GM19025 (cell line): ENCODE data around the gene AUTS2.

Experiments used
- ATAC-seq: cut with Tn5 transposase; IDR thresholded peaks from one replicate; pipeline ENCODE4 v1.9.1; 2021; ENCODE audit warnings: mild to moderate bottlenecking, low read depth, moderate library complexity; ENCODE audit not compliant: unreplicated experiment

AUTS2 gene

GRCh38 chr7:70134029-70134770 is 535.9 kb downstream of the AUTS2 start:
- ATAC-seq: no peak

- ATAC-seq: no peak
These were observed 537.4 kb downstream of the AUTS2 start for GRCh38 chr7:70135656-70136055.

- ATAC-seq: no peak
These were observed 538.9 kb downstream of the AUTS2 start for GRCh38 chr7:70137126-70137525.

DNA sequence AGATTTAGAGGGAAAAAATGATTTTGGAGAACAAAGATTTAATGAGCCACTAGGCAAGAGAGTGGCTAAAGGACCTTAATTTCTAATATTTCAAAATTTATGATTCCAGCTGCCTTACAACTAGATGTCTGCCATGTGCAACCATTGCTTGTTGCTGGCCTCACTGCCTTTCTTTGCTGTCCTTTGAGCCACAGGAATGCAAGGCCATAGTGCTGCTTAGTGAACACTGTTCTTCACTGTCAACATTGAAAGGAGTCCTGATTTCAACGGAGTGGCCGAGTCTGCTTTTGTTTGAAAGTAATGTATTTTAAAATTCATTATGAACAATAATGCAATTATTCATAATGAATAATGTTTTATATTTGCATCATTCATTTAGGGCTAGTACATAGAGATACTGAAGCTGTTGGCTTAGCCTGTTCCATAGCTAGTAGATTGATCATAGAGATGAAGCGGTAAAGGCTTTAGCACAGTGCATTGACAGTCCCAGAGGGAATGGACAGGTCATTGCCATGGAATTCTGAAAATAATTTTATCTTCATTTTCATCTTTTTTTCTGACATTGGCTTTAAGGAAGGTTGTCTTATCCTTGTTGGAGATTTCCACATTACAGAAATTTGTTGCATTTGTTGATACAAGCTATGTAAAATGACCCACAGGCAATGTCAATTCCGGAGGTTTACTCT is 544.1 kb downstream of the AUTS2 start:
- ATAC-seq: no peak

- ATAC-seq: no peak
These were observed 545.1 kb downstream of the AUTS2 start for GRCh38 chr7:70143075-70144044.

GRCh38 chr7:70148997-70149396 is 550.7 kb downstream of the AUTS2 start:
- no peak for ATAC-seq

DNA sequence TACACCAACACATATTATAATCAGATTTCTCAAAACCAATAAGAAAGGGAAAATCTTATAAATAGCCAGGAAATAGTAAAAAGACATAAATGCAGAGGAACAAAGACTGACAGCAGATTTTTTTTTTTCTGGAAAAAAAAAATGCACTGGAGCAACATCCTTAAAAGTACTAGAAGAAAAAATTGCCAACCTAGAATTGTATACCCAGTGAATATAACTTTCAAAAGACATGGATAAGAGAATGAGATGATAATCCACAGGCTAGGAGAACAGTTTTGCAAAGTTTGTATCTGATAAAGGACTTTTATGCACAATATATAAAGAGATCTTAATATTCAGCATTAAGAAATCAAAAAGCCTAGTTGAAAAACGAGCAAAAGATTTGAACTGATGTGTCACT is 554.0 kb downstream of the AUTS2 start:
- no peak for ATAC-seq

DNA sequence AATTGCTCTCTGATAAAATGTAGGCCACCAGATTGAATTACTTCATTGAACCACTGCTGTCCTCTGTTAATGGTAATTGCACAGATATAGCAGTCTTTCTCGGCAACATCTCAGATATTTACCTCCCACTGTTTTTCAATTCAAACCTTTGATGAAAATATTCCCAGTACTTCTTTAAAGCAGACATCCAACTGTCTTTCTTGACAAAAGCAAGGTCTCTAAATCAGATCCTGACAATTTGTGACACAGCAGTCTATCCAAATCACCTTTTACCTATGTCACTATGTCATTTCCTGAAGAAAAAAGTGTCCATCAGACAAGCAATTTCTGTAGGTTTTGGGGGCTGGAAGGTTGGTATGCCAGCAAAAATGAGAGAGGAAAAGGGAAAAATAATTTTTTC is 555.7 kb downstream of the AUTS2 start:
- ATAC-seq: no peak

DNA sequence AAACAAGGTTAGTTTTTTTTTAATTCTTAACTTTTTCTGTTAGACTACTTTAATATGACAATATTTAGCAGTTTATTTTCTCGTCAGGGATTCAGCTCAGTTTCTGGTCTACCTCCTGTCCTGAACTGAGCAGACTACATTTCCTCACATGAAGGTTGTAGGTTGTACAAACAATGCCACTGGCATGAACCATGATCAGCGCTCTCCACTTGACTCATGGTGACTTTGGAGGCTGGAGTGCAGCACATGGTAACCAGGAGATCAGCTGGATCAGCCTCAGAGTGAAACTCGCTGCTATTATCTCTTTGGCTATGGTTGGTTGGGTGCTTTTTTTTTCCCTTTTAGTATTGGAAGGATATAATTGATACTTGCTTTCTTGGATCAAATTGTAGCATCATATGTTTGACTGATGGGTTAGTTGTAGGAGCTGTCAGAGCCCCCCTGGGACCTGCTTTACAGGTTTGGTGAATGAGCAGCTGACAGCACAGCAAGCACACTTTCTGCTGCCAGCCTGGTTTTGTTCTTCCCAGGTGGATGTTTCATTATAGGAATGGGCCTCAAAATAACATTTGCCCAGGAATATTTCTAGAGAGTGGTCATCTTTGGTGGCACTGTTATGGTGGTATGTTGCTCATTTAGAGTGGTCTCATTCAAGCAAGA is 556.4 kb downstream of the AUTS2 start:
- no peak for ATAC-seq

- no peak for ATAC-seq
These were observed 557.8 kb downstream of the AUTS2 start for GRCh38 chr7:70156057-70156456.

- no peak for ATAC-seq
These were observed 560.8 kb downstream of the AUTS2 start for GRCh38 chr7:70159121-70159520.

GRCh38 chr7:70165477-70166170 is 567.3 kb downstream of the AUTS2 start:
- ATAC-seq: no peak

DNA sequence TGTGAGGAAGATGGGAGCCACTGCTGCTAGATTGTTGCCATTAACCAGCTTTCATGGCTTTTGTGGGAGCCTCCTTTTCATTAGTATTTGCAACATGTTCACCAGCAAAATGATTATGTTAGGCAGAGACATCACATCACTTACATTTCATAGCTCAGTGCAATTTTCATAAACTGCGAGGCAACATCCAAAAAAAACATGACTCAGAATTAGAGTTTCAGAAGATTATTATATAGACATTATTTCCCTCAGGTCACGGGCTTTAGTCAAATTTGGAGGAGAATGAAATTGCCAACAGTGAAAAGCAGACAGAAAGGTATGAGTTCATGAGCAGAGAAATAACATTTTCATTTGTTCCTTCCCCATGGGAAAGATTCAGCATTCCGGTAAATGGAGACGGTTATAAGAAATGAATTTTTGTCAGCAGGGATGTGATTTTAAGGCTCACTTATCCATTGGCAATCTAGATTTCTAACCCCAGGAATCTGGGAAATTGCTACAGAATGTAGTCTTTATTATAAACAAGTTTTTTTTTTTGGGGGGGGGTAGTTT is 573.2 kb downstream of the AUTS2 start:
- no peak for ATAC-seq

DNA sequence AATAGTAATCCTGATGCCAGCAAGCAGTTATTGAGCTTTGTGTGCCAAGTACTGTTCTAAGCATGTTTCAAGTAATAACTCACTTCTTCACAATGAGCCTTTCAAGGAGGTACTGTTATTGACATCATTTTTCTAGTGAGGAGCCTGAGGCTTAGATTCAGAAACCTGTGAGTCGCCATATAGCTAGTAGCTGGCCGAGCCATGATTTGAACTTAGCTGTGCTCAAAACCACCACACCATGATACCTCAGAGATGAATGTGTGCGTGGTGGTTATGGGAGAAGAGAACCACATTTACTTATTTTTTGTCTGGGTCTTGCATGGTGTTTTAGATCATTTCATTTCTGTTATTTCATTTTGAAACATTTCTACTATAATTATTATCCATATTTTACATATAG is 578.9 kb downstream of the AUTS2 start:
- no peak for ATAC-seq

GRCh38 chr7:70178211-70178610 is 579.9 kb downstream of the AUTS2 start:
- ATAC-seq: no peak

GRCh38 chr7:70178787-70179186 is 580.5 kb downstream of the AUTS2 start:
- no peak for ATAC-seq

- ATAC-seq: no peak
These were observed 584.2 kb downstream of the AUTS2 start for GRCh38 chr7:70182521-70182920.

GRCh38 chr7:70183278-70183677 is 585.0 kb downstream of the AUTS2 start:
- no peak for ATAC-seq

GRCh38 chr7:70188901-70189650 is 590.8 kb downstream of the AUTS2 start:
- no peak for ATAC-seq
